VCaP (cell line): ENCODE results near the gene NCF1.
"Not testable (repeated sequence)": the region's sequence is repeated elsewhere in the genome, so short reads cannot be mapped to it uniquely, and the experiment has no call there.

ENCODE experiments used
- H3K27ac ChIP-seq: fragments of 450-650 bp; 2 replicates; pipeline ENCODE4 v1.5.1; 2017

NCF1 gene

GRCh38 chr7:74779053-74779452 is 5.2 kb downstream of the NCF1 start:
- not testable (repeated sequence) for H3K27ac ChIP-seq

- H3K27ac ChIP-seq, result not testable (repeated sequence)
Measured at GRCh38 chr7:74781746-74782145, 7.9 kb downstream of the NCF1 start.

GRCh38 chr7:74783595-74783994 is 9.8 kb downstream of the NCF1 start:
- H3K27ac ChIP-seq, result not testable (repeated sequence)

GRCh38 chr7:74788369-74789150 is 14.7 kb downstream of the NCF1 start:
- not testable (repeated sequence) for H3K27ac ChIP-seq

DNA sequence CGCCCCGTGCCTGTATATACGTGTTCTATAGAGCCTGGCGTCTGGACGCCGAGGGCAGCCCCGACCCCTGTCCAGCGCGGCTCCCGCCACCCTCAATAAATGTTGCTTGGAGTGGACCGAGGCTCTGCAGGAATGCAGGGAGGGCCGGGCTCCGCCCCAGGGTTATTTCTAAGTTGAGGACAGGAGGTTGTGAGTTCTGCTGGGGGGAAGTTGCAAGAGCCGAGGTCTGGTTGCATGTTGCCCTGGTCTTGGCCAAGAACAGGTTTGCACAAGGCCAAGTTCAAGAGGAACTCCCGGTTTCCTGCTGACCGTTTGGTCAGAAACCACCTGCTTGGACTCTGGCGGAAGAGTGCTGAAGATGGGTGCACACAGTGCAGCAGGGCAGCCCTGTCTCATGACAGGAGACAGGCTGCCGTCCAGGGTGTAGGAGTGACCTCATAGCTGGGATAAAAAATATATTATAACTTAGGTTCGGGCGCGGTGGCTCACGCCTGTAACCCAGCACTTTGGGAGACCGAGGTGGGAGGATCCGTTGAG is 15.5 kb downstream of the NCF1 start:
- not testable (repeated sequence) for H3K27ac ChIP-seq

DNA sequence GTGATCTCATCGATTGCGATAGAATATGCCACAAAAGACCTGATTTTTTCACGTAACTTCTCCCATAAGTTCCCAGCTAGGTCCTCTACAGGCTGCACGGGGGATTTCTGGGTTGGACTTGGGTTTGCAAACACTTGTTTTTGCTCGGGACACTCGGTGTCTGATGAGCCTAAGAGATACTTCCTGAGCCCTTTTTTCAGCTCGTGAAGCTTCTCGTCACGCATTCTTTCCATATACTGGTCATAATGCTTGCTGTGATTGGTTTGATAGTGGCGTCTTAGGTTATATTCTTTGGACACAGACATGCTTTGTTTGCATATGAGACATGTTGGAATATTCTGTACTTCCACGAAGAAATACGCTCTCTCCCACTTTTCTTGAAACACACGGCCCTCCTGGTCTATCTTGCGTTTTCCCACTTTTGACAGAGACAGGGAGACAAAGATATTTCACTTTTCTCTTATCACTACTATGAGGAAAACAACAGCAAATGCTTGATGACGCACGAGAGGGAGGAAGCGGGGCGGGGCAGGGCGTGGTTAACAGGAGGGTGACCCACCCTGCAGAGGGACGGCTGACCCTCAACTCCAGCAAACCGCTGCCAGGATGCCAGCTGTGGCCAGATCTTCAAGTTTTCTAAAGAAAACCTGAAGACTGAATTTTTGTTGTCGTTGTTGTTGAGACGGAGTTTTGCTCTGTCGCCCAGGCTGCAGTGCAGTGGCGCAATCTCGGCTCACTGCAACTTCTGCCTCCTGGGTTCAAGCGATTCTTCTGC is 24.2 kb downstream of the NCF1 start:
- not testable (repeated sequence) for H3K27ac ChIP-seq

DNA sequence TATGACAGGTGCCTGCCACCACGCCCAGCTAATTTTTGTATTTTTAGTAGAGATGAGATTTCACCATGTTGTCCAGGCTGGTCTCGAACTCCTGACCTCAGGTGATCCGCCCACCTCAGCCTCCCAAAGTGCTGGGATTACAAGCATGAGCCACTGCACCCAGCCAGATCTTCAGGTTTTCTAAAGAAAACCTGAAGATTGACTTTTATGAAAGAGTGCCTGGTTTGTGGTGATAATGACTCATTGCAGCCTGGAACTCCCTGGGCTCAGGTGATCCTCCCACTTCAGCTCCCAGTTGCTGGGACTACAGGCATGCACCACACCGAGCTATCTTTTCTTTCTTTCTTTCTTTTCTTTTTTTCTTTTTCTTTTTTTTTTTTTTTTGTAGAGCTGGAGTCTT is 24.8 kb downstream of the NCF1 start:
- H3K27ac ChIP-seq, result not testable (repeated sequence)

DNA sequence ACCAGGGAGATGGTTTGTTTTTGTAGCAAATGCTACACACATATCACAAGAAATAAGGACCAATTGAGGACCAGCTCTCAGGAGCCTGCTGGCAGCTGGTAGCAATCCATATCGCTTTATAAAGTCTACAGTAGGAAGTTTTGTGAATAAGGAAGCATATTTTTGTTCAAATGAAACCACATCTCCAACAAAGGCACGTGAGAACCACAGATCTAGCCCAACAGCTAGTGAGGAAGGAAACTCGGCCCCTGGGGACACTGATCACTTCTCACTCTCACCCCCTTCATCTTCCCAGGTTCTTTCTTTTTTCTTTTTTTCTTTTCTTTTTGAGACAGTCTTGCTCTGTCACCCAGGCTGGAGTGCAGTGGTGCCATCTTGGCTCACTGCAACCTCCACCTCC is 42.1 kb downstream of the NCF1 start:
- not testable (repeated sequence) for H3K27ac ChIP-seq

DNA sequence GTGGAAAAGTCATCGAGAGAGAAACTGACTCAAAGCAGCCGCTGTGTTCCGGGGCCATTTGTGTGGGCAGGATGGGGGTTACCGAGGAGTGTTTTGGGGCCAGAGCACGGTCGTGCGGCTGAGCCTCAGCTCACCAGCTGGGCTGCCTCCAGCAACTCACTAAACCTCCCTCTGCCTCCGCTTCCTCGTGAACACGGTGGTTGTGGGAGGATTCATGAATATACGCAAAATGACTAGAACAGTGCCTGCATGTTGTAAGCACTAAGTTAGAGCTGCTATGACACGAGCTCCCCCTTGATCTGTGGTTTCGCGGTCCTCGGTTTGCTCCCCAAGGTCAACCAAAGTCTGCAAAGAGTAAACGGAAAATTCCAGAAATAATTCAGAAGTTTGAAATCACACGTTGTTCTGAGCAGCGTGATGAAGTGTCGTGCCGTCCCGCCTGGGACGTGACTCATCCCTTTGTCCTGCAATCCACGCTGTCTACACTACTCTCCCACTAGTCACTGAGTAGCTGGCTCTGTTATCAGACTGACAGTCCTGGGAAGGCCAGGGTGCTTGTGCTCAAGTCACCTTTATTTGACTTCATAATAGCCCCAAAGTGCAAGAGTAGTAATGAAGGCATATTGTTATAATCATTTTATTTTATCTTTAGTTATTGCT is 46.5 kb downstream of the NCF1 start:
- H3K27ac ChIP-seq, result not testable (repeated sequence)

- H3K27ac ChIP-seq, result not testable (repeated sequence)
Measured at GRCh38 chr7:74821259-74821658, 47.4 kb downstream of the NCF1 start.

DNA sequence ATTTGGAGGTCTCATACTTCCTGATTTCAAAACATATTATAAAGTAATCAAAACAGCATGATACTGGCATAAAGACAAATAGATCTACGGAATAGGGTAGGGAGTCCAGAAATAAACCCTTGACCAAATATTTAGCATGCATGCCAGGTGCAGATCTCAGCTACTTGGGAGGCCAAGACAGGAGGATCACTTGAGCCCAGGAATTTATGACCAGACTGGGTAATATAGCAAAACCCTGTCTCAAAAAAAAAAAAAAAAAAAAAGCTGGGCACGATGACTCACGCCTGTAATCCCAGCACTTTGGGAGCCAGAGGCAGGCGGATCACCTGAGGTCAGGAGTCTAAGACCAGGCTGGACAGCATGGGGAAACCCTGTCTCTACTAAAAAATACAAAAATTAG is 56.1 kb downstream of the NCF1 start:
- H3K27ac ChIP-seq, result not testable (repeated sequence)

GRCh38 chr7:74830411-74830810 is 56.6 kb downstream of the NCF1 start:
- H3K27ac ChIP-seq, result not testable (repeated sequence)
